HG02973 (cell line): Measurements from ENCODE around the gene FBXO31.
"Not testable (repeated sequence)": the region's sequence is repeated elsewhere in the genome, so short reads cannot be mapped to it uniquely, and the experiment has no call there.

Source experiments
- ATAC-seq: cut with Tn5 transposase; IDR thresholded peaks from one replicate; pipeline ENCODE4 v1.9.1; 2021; ENCODE audit warnings: moderate library complexity; ENCODE audit not compliant: unreplicated experiment

Gene FBXO31

DNA sequence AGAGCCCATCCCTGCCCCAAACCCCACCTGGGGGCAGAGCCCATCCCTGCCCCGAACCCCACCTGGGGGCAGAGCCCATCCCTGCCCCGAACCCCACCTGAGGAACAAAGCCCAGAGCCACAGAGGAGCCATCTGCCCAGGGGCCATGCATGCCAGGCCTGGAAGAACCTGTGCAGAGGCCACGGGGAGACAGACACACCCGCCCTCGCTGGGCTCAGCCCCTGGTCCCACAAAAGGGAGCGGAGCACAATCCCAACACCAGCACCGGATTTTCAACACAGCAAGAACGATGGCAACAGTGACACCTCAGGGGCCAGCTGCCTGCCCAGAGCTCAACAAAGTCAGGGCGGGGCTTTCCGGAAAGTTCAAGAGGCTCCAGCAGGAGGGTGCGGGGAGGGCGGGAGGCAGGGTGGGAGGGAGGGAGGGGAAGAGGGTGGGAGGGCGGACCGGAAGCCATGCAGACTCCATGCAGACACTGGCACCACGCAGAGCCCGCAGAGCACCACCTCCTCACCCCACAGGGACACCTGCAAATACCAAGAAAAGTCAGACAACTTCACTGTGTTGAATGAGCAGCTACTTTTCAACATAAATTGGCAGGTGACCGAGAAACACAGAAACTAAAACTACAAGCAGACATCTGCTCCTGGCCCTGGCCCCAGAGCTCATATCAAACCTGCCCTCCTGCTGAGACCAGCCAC, 38.5 kb downstream of the FBXO31 start:
- no peak for ATAC-seq

DNA sequence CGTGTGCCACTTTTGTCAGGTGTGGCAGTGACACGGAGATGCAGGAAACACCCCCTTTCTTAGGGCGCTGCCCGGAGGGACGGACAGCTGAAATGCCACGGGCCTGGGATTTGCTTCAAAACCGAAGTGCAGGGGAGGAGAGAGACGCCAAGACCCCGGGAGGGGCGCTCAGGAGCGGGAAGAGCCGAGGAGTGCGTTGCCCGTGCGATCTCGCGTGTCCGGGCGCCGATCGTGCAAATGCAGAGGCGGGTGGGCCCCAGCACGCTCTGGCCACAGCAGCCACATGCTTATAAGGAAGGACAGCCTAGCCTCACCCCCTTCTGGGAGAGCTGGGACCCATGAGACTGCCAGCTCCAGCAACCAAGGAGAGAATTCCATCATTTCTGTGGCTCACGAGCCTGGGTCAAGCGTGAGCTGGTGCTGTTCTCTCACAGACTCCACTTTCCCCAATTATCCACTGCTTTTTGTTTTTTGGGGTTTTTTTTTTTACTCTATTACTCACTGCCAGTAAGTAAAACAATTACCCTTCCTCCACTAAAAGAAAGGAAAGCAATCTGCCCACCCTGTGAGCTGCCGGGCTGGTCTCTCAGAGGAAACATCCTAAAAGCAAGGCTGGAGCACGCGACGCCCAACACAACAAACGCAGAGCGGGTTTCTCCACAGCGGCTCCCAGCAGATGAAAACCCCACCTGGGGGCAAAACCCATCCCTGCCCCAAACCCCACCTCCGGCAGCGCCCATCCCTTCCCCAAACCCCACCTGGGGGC, 39.2 kb downstream of the FBXO31 start:
- no peak for ATAC-seq

DNA sequence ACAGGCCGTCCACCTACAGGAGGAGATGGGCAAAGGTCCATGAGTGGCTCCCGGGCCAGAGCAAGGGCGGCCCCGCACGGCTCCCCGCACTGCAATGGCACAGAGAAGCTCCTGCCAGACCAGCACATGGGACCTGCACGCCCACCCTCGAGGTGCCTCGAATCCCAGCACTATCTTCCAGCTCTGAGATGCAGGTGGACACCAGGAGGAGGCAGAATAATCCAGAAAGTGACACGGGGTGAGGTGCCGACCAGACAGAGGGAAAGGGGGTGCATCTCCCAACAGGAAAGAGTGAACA, 39.9 kb downstream of the FBXO31 start:
- ATAC-seq = no peak

GRCh38 chr16:87342978-87343752, 40.4 kb downstream of the FBXO31 start:
- no peak for ATAC-seq

GRCh38 chr16:87342504-87342903, 41.1 kb downstream of the FBXO31 start:
- ATAC-seq = no peak

DNA sequence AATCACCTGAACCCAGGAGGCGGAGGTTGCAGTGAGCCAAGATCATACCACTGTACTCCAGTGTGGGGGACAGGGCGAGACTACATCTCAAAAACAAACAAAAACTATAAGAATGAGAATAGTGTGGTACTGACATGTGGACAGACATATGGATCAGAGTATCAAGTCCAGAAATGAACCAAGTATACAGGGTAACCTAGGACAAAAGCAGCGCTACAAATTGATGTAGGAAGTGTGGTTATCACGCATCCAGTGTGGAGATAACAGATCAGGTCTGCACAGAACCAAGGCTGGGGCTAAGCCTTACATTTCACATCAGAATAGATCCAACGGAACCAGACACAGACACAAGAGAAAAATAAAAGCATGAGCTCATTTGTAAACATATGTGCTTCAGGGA, 43.4 kb downstream of the FBXO31 start:
- no peak for ATAC-seq

- not testable (repeated sequence) for ATAC-seq
These were observed 43.9 kb downstream of the FBXO31 start for GRCh38 chr16:87339724-87340105.

GRCh38 chr16:87339086-87339723, 44.4 kb downstream of the FBXO31 start:
- no peak for ATAC-seq

GRCh38 chr16:87338155-87338765, 45.3 kb downstream of the FBXO31 start:
- ATAC-seq = no peak

GRCh38 chr16:87337262-87337771, 46.3 kb downstream of the FBXO31 start:
- no peak for ATAC-seq

- no peak for ATAC-seq
These were observed 46.9 kb downstream of the FBXO31 start for GRCh38 chr16:87336434-87337240.

GRCh38 chr16:87335625-87336433, 47.7 kb downstream of the FBXO31 start:
- no peak for ATAC-seq

GRCh38 chr16:87334651-87335624, 48.6 kb downstream of the FBXO31 start:
- ATAC-seq = no peak

GRCh38 chr16:87333581-87334331, 49.8 kb downstream of the FBXO31 start:
- no peak for ATAC-seq

DNA sequence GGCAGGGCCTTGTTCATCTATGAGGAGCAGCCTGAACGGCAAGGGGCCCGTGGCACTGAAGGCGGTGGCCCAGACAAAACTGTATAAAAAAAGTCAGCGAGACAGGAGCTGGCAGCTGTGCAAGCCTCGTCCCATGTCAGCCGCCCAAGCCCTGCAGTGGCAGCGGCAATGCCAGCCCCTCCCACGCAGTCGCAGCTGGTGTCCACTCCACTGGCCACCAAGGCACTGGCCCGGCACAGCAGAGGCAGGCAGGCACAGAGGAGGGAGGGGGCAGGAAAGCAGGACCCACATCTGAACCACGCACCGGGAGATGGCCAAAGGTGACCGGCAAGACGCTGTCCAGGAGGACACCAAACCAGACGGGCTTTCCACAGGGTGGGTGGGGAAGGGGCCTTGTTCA, 50.5 kb downstream of the FBXO31 start:
- no peak for ATAC-seq

DNA sequence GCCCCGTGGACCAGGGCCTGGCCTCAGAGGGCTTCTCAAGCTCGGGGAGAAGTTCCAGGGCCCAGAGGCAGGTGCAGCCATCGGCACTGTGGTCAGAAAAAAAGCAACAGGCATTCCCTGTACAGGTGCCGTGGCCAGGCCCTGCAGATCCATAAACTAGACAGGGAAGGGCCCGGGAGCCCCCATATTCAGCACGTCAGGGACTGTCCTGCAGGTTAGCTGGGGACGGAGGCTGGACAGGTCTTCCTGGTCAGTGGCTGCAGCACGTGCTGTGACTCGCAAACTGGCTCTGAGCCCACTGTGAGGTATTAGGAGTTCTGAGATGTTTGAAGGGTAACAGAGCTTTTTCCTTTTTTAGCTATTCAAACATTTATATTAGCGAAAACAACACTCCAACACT, 51.4 kb downstream of the FBXO31 start:
- ATAC-seq = no peak

DNA sequence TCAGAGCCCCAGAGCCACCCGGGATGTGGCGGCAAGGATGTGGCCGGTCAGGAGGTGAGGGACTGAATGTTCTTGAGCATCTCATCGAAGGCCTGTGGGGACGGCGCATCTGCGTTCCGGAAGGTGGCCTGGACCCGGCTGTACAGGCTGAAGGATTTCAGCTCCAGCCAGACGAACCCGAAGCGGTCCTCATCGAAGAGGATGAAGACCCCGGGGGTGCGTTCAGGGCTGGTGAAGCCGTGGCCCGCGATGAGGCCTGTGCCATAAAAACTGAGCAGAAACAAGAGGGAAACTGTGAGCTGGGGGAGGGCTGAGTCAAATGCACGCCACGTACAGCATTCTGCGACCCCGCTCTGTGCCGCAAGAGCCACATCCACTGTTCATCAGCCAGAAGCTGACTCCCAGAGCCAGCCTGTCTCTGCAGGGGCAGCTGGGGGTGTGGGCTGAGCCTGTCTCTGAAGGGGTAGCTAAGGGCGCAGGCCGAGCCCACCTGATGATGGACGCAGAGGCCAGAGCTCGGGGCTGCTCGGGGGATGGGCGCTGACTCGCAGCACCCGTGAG, 52.3 kb downstream of the FBXO31 start:
- ATAC-seq = no peak
